WTC11 (cell line): Measurements from ENCODE around the gene DISP2.

ENCODE experiments used
- CTCF ChIP-seq: fragments of 200-600 bp; IDR thresholded peaks from 2 replicates; pipeline ENCODE4 v1.8.0; 2022; ENCODE audit warnings: antibody characterized with exemption
- NR2C2 ChIP-seq: sonication (generic); formaldehyde crosslinking; IDR thresholded peaks from 2 replicates; pipeline ENCODE4 v1.8.0; 2022; ENCODE audit warnings: mild to moderate bottlenecking, missing genetic modification reagents
- TCF7 ChIP-seq: sonication (generic); formaldehyde crosslinking; IDR thresholded peaks from 2 replicates; pipeline ENCODE4 v1.8.0; 2022; ENCODE audit warnings: mild to moderate bottlenecking, low read depth, missing genetic modification reagents, moderate library complexity

- TF ChIP-seq TCF7 (CRISPR knock-in tag) (no peak), CTCF (no peak), NR2C2 (CRISPR knock-in tag) (no peak)
These were observed 8.7 kb downstream of the DISP2 start for GRCh38 chr15:40366457-40367370.
